Osteocyte (in vitro differentiated cells): ENCODE data around the gene ARL15. TPM values are rescaled to one million over a fixed set of nuclear protein-coding genes. Genes with fewer than 3 reads are reported as not detected.

Source experiments
- DNase-seq: peaks from one replicate; pipeline ENCODE4 v3.0.0; 2021; ENCODE audit warnings: mixed read lengths; ENCODE audit not compliant: unreplicated experiment; ENCODE audit errors: extremely low spot score
- H3K27ac Mint-ChIP-seq: one replicate; pipeline ENCODE4 v1.8.0; 2021; ENCODE audit warnings: mild to moderate bottlenecking, mixed read lengths; ENCODE audit not compliant: unreplicated experiment
- H3K27me3 Mint-ChIP-seq: one replicate; pipeline ENCODE4 v1.8.0; 2021; ENCODE audit warnings: mixed read lengths; ENCODE audit not compliant: unreplicated experiment
- H3K36me3 Mint-ChIP-seq: one replicate; pipeline ENCODE4 v1.8.0; 2021; ENCODE audit warnings: mixed read lengths; ENCODE audit not compliant: unreplicated experiment
- H3K4me1 Mint-ChIP-seq: one replicate; pipeline ENCODE4 v1.8.0; 2021; ENCODE audit warnings: mixed read lengths; ENCODE audit not compliant: unreplicated experiment
- H3K4me3 Mint-ChIP-seq: one replicate; pipeline ENCODE4 v1.8.0; 2021; ENCODE audit warnings: mild to moderate bottlenecking, moderate library complexity, mixed read lengths; ENCODE audit not compliant: unreplicated experiment
- H3K9me3 Mint-ChIP-seq: one replicate; pipeline ENCODE4 v1.8.0; 2021; ENCODE audit warnings: mixed read lengths; ENCODE audit not compliant: unreplicated experiment
- total RNA-seq: library from RNA; stranded (reverse); gene quantifications from 2 replicates; pipeline ENCODE4 v1.2.1, GENCODE V29; 2021
- TF ChIP-seq, protein P1 (sequence below): fragments of 200-600 bp; sonication (generic); IDR thresholded peaks from 2 replicates; pipeline ENCODE4 v1.5.0; 2021; ENCODE audit warnings: antibody characterized with exemption, mild to moderate bottlenecking, moderate library complexity

ARL15 gene
- total RNA-seq, 1 donor from 2014 or later = 16.6 TPM

DNA sequence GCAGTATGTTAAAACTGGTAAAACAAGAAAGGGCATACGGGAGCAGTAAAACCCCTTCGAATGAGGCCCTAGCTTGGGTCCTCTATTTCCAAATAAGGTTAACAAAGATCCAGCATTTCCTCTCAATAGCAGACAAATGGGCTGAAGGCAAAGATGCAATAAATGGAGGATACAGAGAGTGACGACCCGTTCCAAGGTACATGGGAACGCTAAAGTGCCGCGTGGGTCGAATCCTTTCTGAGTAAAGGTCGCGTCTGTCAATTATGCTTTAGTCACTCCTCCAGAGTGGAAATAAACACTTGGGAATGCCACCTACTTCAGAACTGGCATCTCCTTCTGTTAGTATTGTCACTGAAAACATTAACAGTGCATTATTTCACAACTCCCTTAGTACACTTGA is 24.7 kb downstream of the ARL15 start:
- Mint-ChIP-seq H3K9me3 (no peaks in the 10 kb centered on the region), H3K36me3 (no peaks in the 10 kb centered on the region), H3K27me3 (no peaks in the 10 kb centered on the region), H3K4me1 (no peaks in the 10 kb centered on the region), H3K4me3 (no peak overlapping the region), H3K27ac (no peak overlapping the region)
- DNase-seq = no peak
- TF ChIP-seq, protein P1, sequence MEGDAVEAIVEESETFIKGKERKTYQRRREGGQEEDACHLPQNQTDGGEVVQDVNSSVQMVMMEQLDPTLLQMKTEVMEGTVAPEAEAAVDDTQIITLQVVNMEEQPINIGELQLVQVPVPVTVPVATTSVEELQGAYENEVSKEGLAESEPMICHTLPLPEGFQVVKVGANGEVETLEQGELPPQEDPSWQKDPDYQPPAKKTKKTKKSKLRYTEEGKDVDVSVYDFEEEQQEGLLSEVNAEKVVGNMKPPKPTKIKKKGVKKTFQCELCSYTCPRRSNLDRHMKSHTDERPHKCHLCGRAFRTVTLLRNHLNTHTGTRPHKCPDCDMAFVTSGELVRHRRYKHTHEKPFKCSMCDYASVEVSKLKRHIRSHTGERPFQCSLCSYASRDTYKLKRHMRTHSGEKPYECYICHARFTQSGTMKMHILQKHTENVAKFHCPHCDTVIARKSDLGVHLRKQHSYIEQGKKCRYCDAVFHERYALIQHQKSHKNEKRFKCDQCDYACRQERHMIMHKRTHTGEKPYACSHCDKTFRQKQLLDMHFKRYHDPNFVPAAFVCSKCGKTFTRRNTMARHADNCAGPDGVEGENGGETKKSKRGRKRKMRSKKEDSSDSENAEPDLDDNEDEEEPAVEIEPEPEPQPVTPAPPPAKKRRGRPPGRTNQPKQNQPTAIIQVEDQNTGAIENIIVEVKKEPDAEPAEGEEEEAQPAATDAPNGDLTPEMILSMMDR = no peak

DNA sequence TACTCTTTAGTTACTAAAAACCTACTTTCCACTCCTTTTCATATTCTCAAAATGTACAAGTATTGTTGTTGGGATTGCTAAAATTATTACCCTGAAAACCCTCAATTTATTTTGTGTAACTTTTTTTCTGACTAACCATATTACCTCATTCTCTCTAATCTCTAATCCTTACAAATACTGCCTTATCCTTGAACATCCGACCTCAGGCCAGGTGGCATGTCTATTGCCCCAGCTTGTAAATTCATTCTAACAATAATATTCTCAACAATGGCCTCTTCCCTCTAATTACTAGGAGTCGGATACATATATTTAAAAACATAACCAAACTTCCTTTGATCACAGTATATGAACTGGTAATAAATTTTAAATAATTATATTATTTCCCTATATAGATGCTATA is 25.8 kb downstream of the ARL15 start:
- H3K4me1 Mint-ChIP-seq = no peaks in the 10 kb centered on the region
- DNase-seq = no peak
- TF ChIP-seq, protein P1 = no peak
- no peaks in the 10 kb centered on the region for H3K9me3 Mint-ChIP-seq
- no peak overlapping the region for H3K27ac Mint-ChIP-seq
- no peak overlapping the region for H3K4me3 Mint-ChIP-seq
- H3K27me3 Mint-ChIP-seq = no peaks in the 10 kb centered on the region
- peaks cover 2% of the 10 kb centered on the region for H3K36me3 Mint-ChIP-seq

DNA sequence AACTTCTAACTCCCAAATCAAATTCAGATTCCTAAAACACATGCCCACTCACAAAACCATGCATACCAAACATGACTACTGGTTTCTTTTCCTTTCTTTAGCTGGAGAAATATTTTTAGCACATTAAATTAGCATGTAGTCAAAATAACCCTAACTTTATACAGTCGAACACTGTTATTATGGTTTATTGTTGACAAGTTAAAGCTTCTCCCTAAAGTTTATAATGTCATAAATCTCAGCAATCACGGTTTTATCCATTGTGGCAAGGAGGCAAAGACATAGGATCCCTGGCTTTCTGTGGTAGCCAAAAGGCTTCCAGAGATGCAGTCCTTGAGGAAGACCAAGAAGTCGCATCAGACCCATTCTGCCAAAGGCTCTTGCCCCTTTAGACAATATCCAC is 27.5 kb downstream of the ARL15 start:
- Mint-ChIP-seq H3K36me3 (peaks cover 2% of the 10 kb centered on the region), H3K27me3 (no peaks in the 10 kb centered on the region), H3K4me3 (no peak overlapping the region), H3K27ac (no peak overlapping the region), H3K9me3 (no peaks in the 10 kb centered on the region), H3K4me1 (no peaks in the 10 kb centered on the region)
- TF ChIP-seq, protein P1 = no peak
- no peak for DNase-seq

DNA sequence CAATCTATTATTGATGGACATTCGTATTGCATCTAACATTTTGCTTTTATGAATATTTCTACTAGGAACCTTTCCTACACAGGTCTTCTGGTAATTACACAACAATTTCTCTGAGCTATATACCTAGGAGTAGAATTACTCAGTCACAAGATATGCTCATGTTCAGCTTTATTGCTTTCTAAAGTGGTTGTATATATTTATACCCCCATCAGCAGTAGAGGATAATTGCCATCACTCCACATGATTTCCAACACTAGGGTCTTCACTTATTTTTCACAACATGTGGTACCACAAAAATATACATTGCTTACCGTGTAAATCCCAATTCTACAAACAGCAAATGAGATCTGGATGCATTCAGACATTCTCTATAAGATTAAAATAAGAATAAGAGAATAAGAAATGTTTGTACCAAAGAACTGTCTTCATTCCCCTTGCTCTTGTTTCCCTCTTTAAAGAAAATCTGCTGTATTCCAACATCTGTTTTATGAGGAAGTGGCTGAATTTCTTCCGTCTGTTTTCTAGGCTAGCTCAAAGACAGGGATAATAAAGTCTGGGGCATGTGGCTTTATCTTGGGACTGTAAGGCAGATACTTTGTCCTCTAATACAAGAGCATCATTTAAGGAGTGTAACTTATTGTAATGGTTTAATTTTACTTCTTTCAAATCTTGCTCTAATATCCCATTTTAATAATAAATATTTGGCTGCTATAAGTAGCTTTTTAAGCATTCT is 28.2 kb downstream of the ARL15 start:
- TF ChIP-seq, protein P1 = no peak
- Mint-ChIP-seq H3K4me3 (no peak overlapping the region), H3K4me1 (no peaks in the 10 kb centered on the region), H3K36me3 (peaks cover 2% of the 10 kb centered on the region), H3K9me3 (no peaks in the 10 kb centered on the region), H3K27ac (no peak overlapping the region), H3K27me3 (no peaks in the 10 kb centered on the region)
- no peak for DNase-seq

DNA sequence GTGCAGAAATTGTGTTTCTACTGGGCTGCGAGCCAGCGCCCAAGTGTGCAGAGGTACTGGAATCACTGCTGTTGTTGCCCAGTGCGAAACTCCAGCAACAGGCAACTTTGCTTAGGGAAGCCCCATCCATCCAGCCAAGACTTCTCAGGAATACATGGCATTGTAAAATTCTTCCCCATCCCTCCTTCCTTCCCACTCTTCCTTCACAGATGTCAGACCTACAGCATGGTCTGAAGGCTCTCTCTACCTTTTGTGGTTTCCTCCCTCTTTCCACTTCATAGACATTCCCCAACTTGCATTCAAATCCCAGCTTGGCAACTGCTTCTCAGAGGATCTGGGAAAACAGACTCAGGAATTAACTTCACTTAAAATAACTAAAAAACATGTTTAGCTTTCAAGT is 30.4 kb downstream of the ARL15 start:
- Mint-ChIP-seq H3K27me3 (no peaks in the 10 kb centered on the region), H3K4me1 (peaks cover 2% of the 10 kb centered on the region), H3K27ac (no peak overlapping the region), H3K36me3 (peaks cover 2% of the 10 kb centered on the region), H3K4me3 (no peak overlapping the region), H3K9me3 (no peaks in the 10 kb centered on the region)
- no peak for DNase-seq
- TF ChIP-seq, protein P1 = no peak
